IMR-90 (cell line): ENCODE measurements around the gene ASL. TPM values are rescaled to one million over a fixed set of nuclear protein-coding genes. Genes with fewer than 3 reads are reported as not detected.

Source experiments
- ATAC-seq: fragments of 200-7000 bp; cut with Tn5 transposase; 2 replicates; pipeline ENCODE4 v1.9.1; 2020; ENCODE audit warnings: low read depth, mild to moderate bottlenecking, moderate library complexity
- BruUV-seq: library from RNA; stranded (reverse); fragments of 400-500 nt; replicated peaks from 2 replicates; lab custom pipeline; 2021; lab: Mats Ljungman, UMichigan
- CTCF ChIA-PET: fragments of 300-600 bp; formaldehyde crosslinking; extraction: SDS; loops from one replicate; lab custom pipeline; 2021; ENCODE audit warnings: antibody characterized with exemption; lab: Yijun Ruan, JAX
- POLR2A ChIA-PET: fragments of 300-600 bp; sonication (Branson Sonifier 250); formaldehyde crosslinking; loops from one replicate; lab custom pipeline; 2022; ENCODE audit warnings: antibody characterized with exemption; ENCODE audit not compliant: unreplicated experiment; lab: Charles Lee
- DNase-seq: peaks from one replicate; pipeline ENCODE4 v3.0.0; 2013
- H2AFZ ChIP-seq: replicated peaks from 2 replicates; pipeline ENCODE3; 2013; ENCODE audit warnings: low read length, mild to moderate bottlenecking; ENCODE audit not compliant: poor library complexity
- H2AK5ac ChIP-seq: 2 replicates; pipeline ENCODE4 v1.6.1; 2013; ENCODE audit warnings: low read depth, low read length, inconsistent platforms
- H2AK9ac ChIP-seq: replicated peaks from 2 replicates; pipeline ENCODE3; 2013; ENCODE audit warnings: mild to moderate bottlenecking, low read depth, low read length, moderate library complexity; ENCODE audit not compliant: poor library complexity
- H2BK120ac ChIP-seq: 2 replicates; pipeline ENCODE4 v1.6.1; 2013; ENCODE audit warnings: low read depth, low read length, inconsistent platforms
- H2BK15ac ChIP-seq: 3 replicates; pipeline ENCODE4 v1.6.1; 2013; ENCODE audit warnings: low read depth, low read length, inconsistent platforms
- H2BK20ac ChIP-seq: 2 replicates; pipeline ENCODE4 v1.6.1; 2013; ENCODE audit warnings: low read depth, mild to moderate bottlenecking, inconsistent platforms, low read length, moderate library complexity
- H2BK5ac ChIP-seq: 2 replicates; pipeline ENCODE4 v1.6.1; 2013; ENCODE audit warnings: mild to moderate bottlenecking, low read depth, low read length, inconsistent platforms; ENCODE audit not compliant: poor library complexity, severe bottlenecking
- H3K14ac ChIP-seq: replicated peaks from 2 replicates; pipeline ENCODE4 v1.6.1; 2013; ENCODE audit warnings: low read depth, low read length, inconsistent platforms
- H3K18ac ChIP-seq: 2 replicates; pipeline ENCODE4 v1.6.1; 2013; ENCODE audit warnings: low read depth, low read length, control low read depth
- H3K23ac ChIP-seq: 2 replicates; pipeline ENCODE4 v1.6.1; 2013; ENCODE audit warnings: low read depth, low read length, inconsistent platforms
- H3K27ac ChIP-seq: 2 replicates; pipeline ENCODE4 v1.5.1; 2013; ENCODE audit warnings: mild to moderate bottlenecking, control low read depth, low read length; ENCODE audit not compliant: insufficient read depth
- H3K27me3 ChIP-seq: 2 replicates; pipeline ENCODE4 v1.6.1; 2013; ENCODE audit warnings: low read length; ENCODE audit not compliant: control insufficient read depth, insufficient read depth
- H3K36me3 ChIP-seq: 2 replicates; pipeline ENCODE4 v1.6.1; 2013; ENCODE audit warnings: low read length, mixed read lengths; ENCODE audit not compliant: control insufficient read depth, insufficient read depth
- H3K4ac ChIP-seq: 2 replicates; pipeline ENCODE4 v1.6.1; 2013; ENCODE audit warnings: low read depth, low read length, inconsistent platforms
- H3K4me1 ChIP-seq: 2 replicates; pipeline ENCODE4 v1.6.1; 2013; ENCODE audit warnings: low read length, mixed read lengths; ENCODE audit not compliant: control insufficient read depth, insufficient read depth
- H3K4me2 ChIP-seq: 2 replicates; pipeline ENCODE4 v1.6.1; 2013; ENCODE audit warnings: low read depth, mild to moderate bottlenecking, control low read depth, low read length, moderate library complexity
- H3K4me3 ChIP-seq: 2 replicates; pipeline ENCODE4 v1.5.1; 2013; ENCODE audit warnings: low read depth, mild to moderate bottlenecking, control low read depth, low read length, moderate library complexity; ENCODE audit not compliant: insufficient read depth
- H3K56ac ChIP-seq: 2 replicates; pipeline ENCODE4 v1.6.1; 2013; ENCODE audit warnings: low read length, inconsistent platforms; ENCODE audit not compliant: insufficient read depth; ENCODE audit errors: extremely low read depth
- H3K79me1 ChIP-seq, 2 experiments: 2 replicates each; pipeline ENCODE4 v1.6.1; 2013; ENCODE audit warnings: low read length in 2 of 2, inconsistent platforms in 1 of 2, low read depth in 1 of 2
- H3K9ac ChIP-seq: 2 replicates; pipeline ENCODE4 v1.6.1; 2013; ENCODE audit warnings: low read depth, low read length, control low read depth
- H3K9me1 ChIP-seq: 2 replicates; pipeline ENCODE4 v1.6.1; 2013; ENCODE audit warnings: low read length, inconsistent platforms; ENCODE audit not compliant: insufficient read depth
- H3K9me3 ChIP-seq: 2 replicates; pipeline ENCODE4 v1.6.1; 2013; ENCODE audit warnings: low read length; ENCODE audit not compliant: control insufficient read depth, insufficient read depth
- H4K20me1 ChIP-seq: 2 replicates; pipeline ENCODE4 v1.6.1; 2013; ENCODE audit warnings: low read length, inconsistent platforms; ENCODE audit not compliant: insufficient read depth
- H4K5ac ChIP-seq: 2 replicates; pipeline ENCODE4 v1.6.1; 2013; ENCODE audit warnings: mild to moderate bottlenecking, low read depth, low read length, control low read depth
- H4K8ac ChIP-seq, 2 experiments: 2 replicates each; pipeline ENCODE4 v1.6.1; 2013; ENCODE audit warnings: low read depth in 2 of 2, low read length in 2 of 2, control low read depth in 1 of 2, inconsistent platforms in 1 of 2
- H4K91ac ChIP-seq: 2 replicates; pipeline ENCODE4 v1.6.1; 2013; ENCODE audit warnings: low read depth, low read length, inconsistent platforms; ENCODE audit not compliant: insufficient read depth
- BHLHE40 ChIP-seq: fragments of 150-350 bp; IDR thresholded peaks from 2 replicates; pipeline ENCODE4 v1.6.1; 2016; ENCODE audit warnings: mild to moderate bottlenecking, low read depth, low read length
- CEBPB ChIP-seq: IDR thresholded peaks from 2 replicates; pipeline ENCODE4 v1.6.1; 2012; ENCODE audit warnings: low read depth, low read length, improper control_type of control experiment
- CHD1 ChIP-seq: IDR thresholded peaks from 2 replicates; pipeline ENCODE4 v1.6.1; 2012; ENCODE audit warnings: low read depth, low read length, improper control_type of control experiment
- FOS ChIP-seq: fragments of 150-350 bp; IDR thresholded peaks from 2 replicates; pipeline ENCODE4 v1.6.1; 2016; ENCODE audit warnings: low read depth, low read length
- MAFK ChIP-seq: IDR thresholded peaks from 2 replicates; pipeline ENCODE4 v1.6.1; 2012; ENCODE audit warnings: low read depth, low read length, improper control_type of control experiment
- MAZ ChIP-seq: IDR thresholded peaks from 2 replicates; pipeline ENCODE4 v1.6.1; 2012; ENCODE audit warnings: low read depth, mild to moderate bottlenecking, low read length, improper control_type of control experiment, moderate library complexity, borderline replicate concordance
- MXI1 ChIP-seq: IDR thresholded peaks from 2 replicates; pipeline ENCODE4 v1.6.1; 2012; ENCODE audit warnings: low read depth, mild to moderate bottlenecking, low read length, moderate library complexity, borderline replicate concordance
- NFE2L2 ChIP-seq: fragments of 150-350 bp; IDR thresholded peaks from 2 replicates; pipeline ENCODE4 v1.6.1; 2016; ENCODE audit warnings: low read depth, mild to moderate bottlenecking, low read length
- POLR2A ChIP-seq: IDR thresholded peaks from 2 replicates; pipeline ENCODE4 v1.6.1; 2012; ENCODE audit warnings: mild to moderate bottlenecking, low read depth, low read length
- RAD21 ChIP-seq: IDR thresholded peaks from 2 replicates; pipeline ENCODE4 v1.6.1; 2012; ENCODE audit warnings: low read length, improper control_type of control experiment
- RCOR1 ChIP-seq: IDR thresholded peaks from 2 replicates; pipeline ENCODE4 v1.6.1; 2012; ENCODE audit warnings: mild to moderate bottlenecking, low read length, improper control_type of control experiment; ENCODE audit not compliant: insufficient replicate concordance
- RFX5 ChIP-seq: IDR thresholded peaks from 2 replicates; pipeline ENCODE4 v1.8.0; 2012; ENCODE audit warnings: low read depth, mild to moderate bottlenecking, low read length, moderate library complexity
- SMC3 ChIP-seq: fragments of 150-350 bp; IDR thresholded peaks from 2 replicates; pipeline ENCODE4 v1.6.1; 2016; ENCODE audit warnings: low read depth, mild to moderate bottlenecking, antibody characterized with exemption, low read length, moderate library complexity
- USF2 ChIP-seq: fragments of 150-350 bp; IDR thresholded peaks from 2 replicates; pipeline ENCODE4 v1.6.1; 2017; ENCODE audit warnings: mild to moderate bottlenecking, antibody characterized with exemption, low read length, low read depth
- WGBS, 2 experiments: methylation state at CpG; one replicate each; pipeline versions ENCODE4 v1.1.5 to v1.1.7; 2013; ENCODE audit warnings: missing lambda C conversion rate in 2 of 2; ENCODE audit not compliant: insufficient read length in 1 of 2; ENCODE audit errors: extremely low coverage in 2 of 2; 5-methylcytosine and 5-hydroxymethylcytosine counted together
- dilution Hi-C: fragments of 300-500 bp; cut with HindIII; formaldehyde crosslinking; loops from one replicate; pipeline ENCODE4 v1.14.3; 2018; ENCODE audit warnings: low sequenced_read_pairs; ENCODE audit not compliant: unreplicated experiment
- in situ Hi-C: fragments of 300-500 bp; cut with MboI; formaldehyde crosslinking; loops from 3 replicates; pipeline ENCODE4 v1.14.3; 2019; ENCODE audit warnings: low sequenced_read_pairs, inconsistent platforms, mixed read lengths
- intact Hi-C: fragments of 100-400 bp; cut with micrococcal nuclease; formaldehyde crosslinking; loops from 2 replicates; pipeline ENCODE4 v1.10.0; 2022
- polyA plus RNA-seq, 3 experiments: library from polyadenylated mRNA; depleted of rRNA; stranded (reverse); fragments of >200 nt; gene quantifications; 2 replicates each; pipeline ENCODE4 v1.2.3, GENCODE V29; 2012; ENCODE audit warnings: low replicate concordance in 1 of 3
- total RNA-seq: library from RNA; depleted of rRNA; stranded (reverse); fragments of >200 nt; gene quantifications from 2 replicates; pipeline ENCODE4 v1.2.3, GENCODE V29; 2012
- TF ChIP-seq, protein P1 (sequence below): conservative IDR thresholded peaks from 2 replicates; pipeline ENCODE4 v1.5.1; 2012; ENCODE audit warnings: mild to moderate bottlenecking, low read depth, low read length, improper control_type of control experiment
- TF ChIP-seq, protein P2 (sequence below): fragments of 150-350 bp; IDR thresholded peaks from 2 replicates; pipeline ENCODE4 v1.6.1; 2016; ENCODE audit warnings: low read depth, mild to moderate bottlenecking, low read length, moderate library complexity, borderline replicate concordance

Gene ASL
- total and polyA plus RNA-seq, 2 of the 4 experiments (the other 2 are of a cell fraction), result 49.0 to 50.0 TPM

DNA sequence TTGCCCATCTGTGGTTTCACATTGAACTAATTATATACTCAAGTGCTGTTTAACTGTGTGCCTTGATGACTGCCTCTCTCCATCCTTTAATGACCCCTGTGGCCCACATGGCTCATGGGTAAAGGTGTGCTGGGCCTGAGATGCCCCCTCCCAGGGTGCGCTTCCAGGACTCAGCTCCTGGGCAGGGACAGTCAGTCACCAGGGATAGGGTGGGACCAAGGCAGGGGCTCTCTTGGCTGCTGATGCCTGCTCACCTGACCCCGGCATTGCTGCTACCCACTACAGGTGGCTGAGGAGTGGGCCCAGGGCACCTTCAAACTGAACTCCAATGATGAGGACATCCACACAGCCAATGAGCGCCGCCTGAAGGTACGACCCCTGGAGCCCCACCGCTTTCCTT, 6.5 kb downstream of the ASL start:
- Histone ChIP-seq H2BK5ac (no peak overlapping the region), H3K9me1 (peaks cover 5% of the 10 kb centered on the region; the same call in 1 of the 2 replicates), H3K9ac (no peak overlapping the region), H2BK15ac (no peak overlapping the region), H2AK5ac (no peak overlapping the region), H2BK120ac (no peak overlapping the region), H3K4me3 (no peak overlapping the region), H3K14ac (no peak overlapping the region), H3K4me1 (0 out of 2 replicates have a peak, but pooled peaks cover under 1% of the 10 kb centered on the region), H2AK9ac (no peak overlapping the region), H3K79me1 (peaks cover 10 to 26% of the 10 kb centered on the region in 2 experiments), H3K23ac (no peak overlapping the region), H4K5ac (no peak overlapping the region), H3K9me3 (no peaks in the 10 kb centered on the region), H3K4ac (no peak overlapping the region), H2AFZ (no peak overlapping the region), H3K4me2 (no peak overlapping the region), H3K27ac (no peak overlapping the region), H3K56ac (no peak overlapping the region), H3K27me3 (no peaks in the 10 kb centered on the region), H3K18ac (no peak overlapping the region), H2BK20ac (no peak overlapping the region), H4K20me1 (peaks cover 4% of the 10 kb centered on the region; the same call in 1 of the 2 replicates), H4K8ac (no peak overlapping the region), H4K91ac (no peak overlapping the region), H3K36me3 (peaks cover 32% of the 10 kb centered on the region)
- no peak for ATAC-seq
- TF ChIP-seq USF2 (no peak), SMC3 (no peak), RFX5 (no peak), FOS (no peak), MAZ (no peak), CEBPB (no peak), POLR2A (no peak), NFE2L2 (no peak), RCOR1 (no peak), RAD21 (no peak), BHLHE40 (no peak), CHD1 (no peak), MAFK (no peak), MXI1 (no peak)
- TF ChIP-seq, protein P1, sequence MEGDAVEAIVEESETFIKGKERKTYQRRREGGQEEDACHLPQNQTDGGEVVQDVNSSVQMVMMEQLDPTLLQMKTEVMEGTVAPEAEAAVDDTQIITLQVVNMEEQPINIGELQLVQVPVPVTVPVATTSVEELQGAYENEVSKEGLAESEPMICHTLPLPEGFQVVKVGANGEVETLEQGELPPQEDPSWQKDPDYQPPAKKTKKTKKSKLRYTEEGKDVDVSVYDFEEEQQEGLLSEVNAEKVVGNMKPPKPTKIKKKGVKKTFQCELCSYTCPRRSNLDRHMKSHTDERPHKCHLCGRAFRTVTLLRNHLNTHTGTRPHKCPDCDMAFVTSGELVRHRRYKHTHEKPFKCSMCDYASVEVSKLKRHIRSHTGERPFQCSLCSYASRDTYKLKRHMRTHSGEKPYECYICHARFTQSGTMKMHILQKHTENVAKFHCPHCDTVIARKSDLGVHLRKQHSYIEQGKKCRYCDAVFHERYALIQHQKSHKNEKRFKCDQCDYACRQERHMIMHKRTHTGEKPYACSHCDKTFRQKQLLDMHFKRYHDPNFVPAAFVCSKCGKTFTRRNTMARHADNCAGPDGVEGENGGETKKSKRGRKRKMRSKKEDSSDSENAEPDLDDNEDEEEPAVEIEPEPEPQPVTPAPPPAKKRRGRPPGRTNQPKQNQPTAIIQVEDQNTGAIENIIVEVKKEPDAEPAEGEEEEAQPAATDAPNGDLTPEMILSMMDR, result no peak
- TF ChIP-seq, protein P2, sequence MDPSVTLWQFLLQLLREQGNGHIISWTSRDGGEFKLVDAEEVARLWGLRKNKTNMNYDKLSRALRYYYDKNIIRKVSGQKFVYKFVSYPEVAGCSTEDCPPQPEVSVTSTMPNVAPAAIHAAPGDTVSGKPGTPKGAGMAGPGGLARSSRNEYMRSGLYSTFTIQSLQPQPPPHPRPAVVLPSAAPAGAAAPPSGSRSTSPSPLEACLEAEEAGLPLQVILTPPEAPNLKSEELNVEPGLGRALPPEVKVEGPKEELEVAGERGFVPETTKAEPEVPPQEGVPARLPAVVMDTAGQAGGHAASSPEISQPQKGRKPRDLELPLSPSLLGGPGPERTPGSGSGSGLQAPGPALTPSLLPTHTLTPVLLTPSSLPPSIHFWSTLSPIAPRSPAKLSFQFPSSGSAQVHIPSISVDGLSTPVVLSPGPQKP, result no peak
- intact Hi-C loops, result no loop called here
- DNase-seq, result no peak
- in situ Hi-C loops, result no loop called here
- ChIA-PET CTCF (no interaction called here), POLR2A (no interaction called here)
- BruUV-seq, result no TSS peak
- 96% methylated on average over 4 of the region's 6 CpGs; no CpG with 5 or more reads in 1 of the 2 experiments for WGBS, 2 experiments
- dilution Hi-C loops, result no loop called here
